A673 (cell line): ENCODE data around the gene ZFAND2A. TPM values are rescaled to one million over a fixed set of nuclear protein-coding genes. Genes with fewer than 3 reads are reported as not detected.
"Not testable (repeated sequence)": the region's sequence is repeated elsewhere in the genome, so short reads cannot be mapped to it uniquely, and the experiment has no call there.

ENCODE experiments used
- BruUV-seq: library from RNA; stranded (reverse); fragments of 400-500 nt; replicated peaks from 2 replicates; lab custom pipeline; 2021; lab: Mats Ljungman, UMichigan
- CTCF ChIA-PET: fragments of 300-600 bp; sonication (Branson Sonifier 250); formaldehyde crosslinking; loops from one replicate; lab custom pipeline; 2022; ENCODE audit warnings: antibody characterized with exemption; lab: Charles Lee
- POLR2A ChIA-PET: fragments of 300-600 bp; sonication (Branson Sonifier 250); formaldehyde crosslinking; loops from one replicate; lab custom pipeline; 2022; ENCODE audit warnings: antibody characterized with exemption; ENCODE audit not compliant: low non-redundant PET; lab: Charles Lee
- DNase-seq: peaks from one replicate; pipeline ENCODE4 v3.0.0-alpha.2; 2015; ENCODE audit warnings: low spot score
- H3K27ac ChIP-seq: fragments of 200-600 bp; sonication (generic); 2 replicates; pipeline ENCODE4 v1.5.1; 2016; ENCODE audit warnings: mixed run types, low read depth, mild to moderate bottlenecking, mixed read lengths, antibody characterized with exemption, low read length; ENCODE audit not compliant: poor library complexity, severe bottlenecking
- H3K27me3 ChIP-seq: fragments of 200-600 bp; sonication (generic); replicated peaks from 2 replicates; pipeline ENCODE4 v1.6.1; 2017; ENCODE audit warnings: mixed run types, low read depth, mild to moderate bottlenecking, mixed read lengths, antibody characterized with exemption, low read length; ENCODE audit not compliant: insufficient read depth, poor library complexity
- H3K36me3 ChIP-seq: fragments of 200-600 bp; sonication (generic); 2 replicates; pipeline ENCODE4 v1.6.1; 2016; ENCODE audit warnings: mixed run types, mild to moderate bottlenecking, mixed read lengths, antibody characterized with exemption, low read length; ENCODE audit not compliant: insufficient read depth, poor library complexity, severe bottlenecking
- H3K4me1 ChIP-seq: fragments of 200-600 bp; sonication (generic); 2 replicates; pipeline ENCODE4 v1.6.1; 2017; ENCODE audit warnings: mixed run types, mild to moderate bottlenecking, mixed read lengths, antibody characterized with exemption, low read length; ENCODE audit not compliant: insufficient read depth, poor library complexity, severe bottlenecking
- H3K4me3 ChIP-seq: fragments of 200-600 bp; sonication (generic); 2 replicates; pipeline ENCODE4 v1.5.1; 2016; ENCODE audit warnings: low read depth, mixed run types, mild to moderate bottlenecking, mixed read lengths, low read length; ENCODE audit not compliant: poor library complexity, severe bottlenecking
- H3K9me3 ChIP-seq: fragments of 200-600 bp; sonication (generic); 2 replicates; pipeline ENCODE4 v1.6.1; 2016; ENCODE audit warnings: mixed run types, low read depth, mild to moderate bottlenecking, mixed read lengths, antibody characterized with exemption, low read length; ENCODE audit not compliant: poor library complexity, severe bottlenecking
- CTCF ChIP-seq: fragments of 300-800, 200-600 bp; sonication (generic); conservative IDR thresholded peaks from 2 replicates; pipeline ENCODE4 v1.5.1; 2017; ENCODE audit warnings: low read depth, mild to moderate bottlenecking, antibody characterized with exemption, low read length, moderate library complexity, mixed read lengths
- EZH2 ChIP-seq: fragments of 200-600 bp; sonication (generic); IDR thresholded peaks from 2 replicates; pipeline ENCODE4 v1.6.1; 2017; ENCODE audit warnings: borderline replicate concordance, low read depth, mild to moderate bottlenecking, mixed read lengths, antibody characterized with exemption, low read length; ENCODE audit not compliant: poor library complexity, severe bottlenecking
- intact Hi-C: fragments of 100-400 bp; cut with micrococcal nuclease; formaldehyde crosslinking; loops from one replicate; pipeline ENCODE4 v1.10.0; 2022; ENCODE audit not compliant: unreplicated experiment
- total RNA-seq: library from RNA; stranded (reverse); gene quantifications from 2 replicates; pipeline ENCODE4 v1.2.3, GENCODE V29; 2021

The ZFAND2A gene
- total RNA-seq, 1 experiment from 2014 or later = 27.4 TPM

DNA sequence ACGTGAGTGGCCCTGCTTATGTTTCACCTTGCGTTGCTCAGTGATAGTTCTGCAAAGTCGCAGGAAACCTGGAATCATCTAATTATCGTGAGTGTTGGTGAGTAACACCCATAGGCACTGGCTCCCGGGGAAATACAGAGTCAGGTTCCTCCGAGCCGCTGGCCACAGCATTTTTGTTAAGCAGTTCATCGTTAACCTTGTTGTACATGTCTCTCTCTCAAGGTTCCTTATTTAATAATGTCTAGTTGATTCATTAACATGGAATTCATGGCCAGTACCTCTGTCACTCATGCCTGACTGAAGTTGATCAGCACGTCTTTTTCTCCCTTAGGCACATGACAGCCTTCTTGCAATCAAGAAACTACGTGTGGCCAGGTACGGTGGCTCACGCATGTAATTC, 3.1 kb upstream of the ZFAND2A start:
- DNase-seq = no peak
- Histone ChIP-seq H3K4me1 (peaks cover 6% of the 10 kb centered on the region), H3K36me3 (peaks cover 13% of the 10 kb centered on the region), H3K4me3 (no peak overlapping the region), H3K27ac (no peak overlapping the region), H3K27me3 (no peaks in the 10 kb centered on the region), H3K9me3 (no peaks in the 10 kb centered on the region)
- no TSS peak for BruUV-seq
- TF ChIP-seq CTCF = no peak
- TF ChIP-seq EZH2 = no peak
- CTCF ChIA-PET = no interaction called here
- POLR2A ChIA-PET = no interaction called here
- intact Hi-C loops = no loop called here

DNA sequence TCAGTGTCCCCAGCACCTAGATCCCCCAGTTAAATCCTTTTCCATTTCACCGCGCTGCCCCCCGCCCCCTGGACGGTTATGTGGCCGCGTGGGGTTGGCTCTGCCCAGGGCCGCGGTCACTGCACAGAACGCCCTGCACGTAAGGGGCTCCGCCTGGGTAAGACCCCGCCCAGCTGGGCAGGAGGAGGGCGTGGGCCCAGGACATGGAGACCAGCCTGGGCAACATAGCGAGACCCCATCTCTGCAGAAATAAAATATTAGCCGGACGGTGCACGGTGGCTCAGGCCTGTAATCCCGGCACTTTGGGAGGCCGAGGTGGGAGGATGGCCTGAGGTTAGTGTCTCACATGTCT, 650 bp upstream of the ZFAND2A start:
- intact Hi-C loops = no loop called here
- no peak for TF ChIP-seq CTCF
- TF ChIP-seq EZH2 = no peak
- BruUV-seq = TSS peak; percentile 63
- Histone ChIP-seq H3K4me3 (peak overlapping the region; percentile 79), H3K9me3 (no peaks in the 10 kb centered on the region), H3K4me1 (peaks cover 6% of the 10 kb centered on the region), H3K27ac (peak overlapping the region; percentile 97), H3K27me3 (no peaks in the 10 kb centered on the region), H3K36me3 (peaks cover 29% of the 10 kb centered on the region)
- ChIA-PET CTCF (interaction anchor here (0.8 kb wide), 1 partner anchor 15 kb away, joined by 3 read pairs; no protein-coding TSS in a partner anchor), POLR2A (no interaction called here)
- no peak for DNase-seq

GRCh38 chr7:1159231-1159630, 765 bp downstream of the ZFAND2A start:
- H3K27me3 ChIP-seq, POLR2A ChIA-PET, DNase-seq, intact Hi-C loops, H3K9me3 ChIP-seq, CTCF ChIA-PET, BruUV-seq, H3K4me1 ChIP-seq: not testable (repeated sequence)
- peak overlapping the region; percentile 79 for H3K4me3 ChIP-seq
- H3K36me3 ChIP-seq = peaks cover 37% of the 10 kb centered on the region
- H3K27ac ChIP-seq = peak overlapping the region; percentile 74
